GM18517 (cell line): ENCODE data around the gene PCDH18.
"Not testable (repeated sequence)": the region's sequence is repeated elsewhere in the genome, so short reads cannot be mapped to it uniquely, and the experiment has no call there.

Experiments
- ATAC-seq: cut with Tn5 transposase; IDR thresholded peaks from one replicate; pipeline ENCODE4 v1.9.1; 2021; ENCODE audit warnings: mild to moderate bottlenecking, moderate library complexity; ENCODE audit not compliant: unreplicated experiment

The PCDH18 gene, protein sequence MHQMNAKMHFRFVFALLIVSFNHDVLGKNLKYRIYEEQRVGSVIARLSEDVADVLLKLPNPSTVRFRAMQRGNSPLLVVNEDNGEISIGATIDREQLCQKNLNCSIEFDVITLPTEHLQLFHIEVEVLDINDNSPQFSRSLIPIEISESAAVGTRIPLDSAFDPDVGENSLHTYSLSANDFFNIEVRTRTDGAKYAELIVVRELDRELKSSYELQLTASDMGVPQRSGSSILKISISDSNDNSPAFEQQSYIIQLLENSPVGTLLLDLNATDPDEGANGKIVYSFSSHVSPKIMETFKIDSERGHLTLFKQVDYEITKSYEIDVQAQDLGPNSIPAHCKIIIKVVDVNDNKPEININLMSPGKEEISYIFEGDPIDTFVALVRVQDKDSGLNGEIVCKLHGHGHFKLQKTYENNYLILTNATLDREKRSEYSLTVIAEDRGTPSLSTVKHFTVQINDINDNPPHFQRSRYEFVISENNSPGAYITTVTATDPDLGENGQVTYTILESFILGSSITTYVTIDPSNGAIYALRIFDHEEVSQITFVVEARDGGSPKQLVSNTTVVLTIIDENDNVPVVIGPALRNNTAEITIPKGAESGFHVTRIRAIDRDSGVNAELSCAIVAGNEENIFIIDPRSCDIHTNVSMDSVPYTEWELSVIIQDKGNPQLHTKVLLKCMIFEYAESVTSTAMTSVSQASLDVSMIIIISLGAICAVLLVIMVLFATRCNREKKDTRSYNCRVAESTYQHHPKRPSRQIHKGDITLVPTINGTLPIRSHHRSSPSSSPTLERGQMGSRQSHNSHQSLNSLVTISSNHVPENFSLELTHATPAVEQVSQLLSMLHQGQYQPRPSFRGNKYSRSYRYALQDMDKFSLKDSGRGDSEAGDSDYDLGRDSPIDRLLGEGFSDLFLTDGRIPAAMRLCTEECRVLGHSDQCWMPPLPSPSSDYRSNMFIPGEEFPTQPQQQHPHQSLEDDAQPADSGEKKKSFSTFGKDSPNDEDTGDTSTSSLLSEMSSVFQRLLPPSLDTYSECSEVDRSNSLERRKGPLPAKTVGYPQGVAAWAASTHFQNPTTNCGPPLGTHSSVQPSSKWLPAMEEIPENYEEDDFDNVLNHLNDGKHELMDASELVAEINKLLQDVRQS

GRCh38 chr4:137531986-137532868 lies at the start of gene PCDH18:
TSS of gene PCDH18 (minus strand) at chr4:137532494. CDS start at chr4:137532088, 406 bp downstream.
- peak; percentile 71 for ATAC-seq

GRCh38 chr4:137576446-137576845 lies 44.2 kb upstream of the PCDH18 start:
- no peak for ATAC-seq

DNA sequence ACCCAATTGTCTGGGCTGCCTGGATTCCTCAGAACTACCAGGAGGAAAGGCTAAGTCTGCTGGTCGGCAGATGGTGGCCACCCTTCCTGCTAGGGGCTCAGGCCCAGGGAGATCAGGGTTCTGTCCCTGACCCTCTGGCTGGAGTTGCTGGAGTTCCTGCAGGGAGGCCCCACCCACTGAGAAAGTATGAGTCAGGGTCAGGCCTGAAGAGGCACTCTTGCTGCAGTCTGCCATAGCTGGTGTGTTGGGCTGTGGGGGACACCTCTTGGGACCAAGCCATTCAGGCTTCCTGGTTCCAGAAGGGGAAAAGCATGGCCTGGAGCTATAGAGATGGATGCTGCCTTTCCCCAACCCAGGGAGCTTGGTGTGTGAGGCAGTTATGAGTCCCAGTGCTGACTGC lies 40.4 kb upstream of the PCDH18 start:
- ATAC-seq = no peak

DNA sequence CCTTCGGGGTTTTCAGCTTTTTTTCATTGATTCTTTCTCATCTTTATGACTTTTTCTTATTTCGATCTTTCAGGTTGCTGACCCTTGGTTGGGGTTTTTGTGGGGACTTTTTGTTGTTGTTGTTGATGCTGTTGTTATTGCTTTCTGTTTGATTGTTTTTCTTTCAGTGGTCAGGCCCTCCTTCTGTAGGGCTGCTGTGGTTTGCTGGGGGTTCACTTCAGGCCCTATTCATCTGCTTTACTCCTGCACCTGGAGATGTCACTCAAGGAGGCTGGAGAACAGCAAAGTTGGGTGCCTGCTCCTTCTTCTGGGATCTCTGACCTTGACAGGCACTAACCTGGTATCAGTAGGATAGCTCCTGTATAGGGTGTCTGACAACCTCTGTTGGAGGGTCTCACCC lies 39.9 kb upstream of the PCDH18 start:
- no peak for ATAC-seq

- ATAC-seq = no peak
These were observed 27.5 kb upstream of the PCDH18 start for GRCh38 chr4:137559801-137560200.

DNA sequence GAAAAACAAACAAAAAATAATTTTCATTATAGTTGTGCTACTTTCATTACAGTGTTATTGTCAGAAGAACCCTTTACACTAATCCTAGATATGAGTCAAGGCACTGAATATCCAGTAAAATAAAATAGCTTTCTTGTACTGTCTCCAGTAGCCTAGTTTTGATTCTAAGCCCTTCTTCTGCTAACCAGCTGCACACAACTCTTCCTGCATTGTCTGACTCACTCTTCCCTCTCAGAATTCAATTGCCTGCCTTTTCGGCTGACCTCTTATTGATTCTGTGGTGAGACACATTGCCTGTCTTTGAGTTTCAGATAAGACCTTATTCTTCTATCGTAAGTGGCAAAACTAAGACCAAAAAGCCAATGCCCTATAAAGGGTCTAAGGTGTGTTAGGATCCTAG lies 26.7 kb upstream of the PCDH18 start:
- ATAC-seq = no peak

- no peak for ATAC-seq
These were observed 13.2 kb upstream of the PCDH18 start for GRCh38 chr4:137545461-137545861.

DNA sequence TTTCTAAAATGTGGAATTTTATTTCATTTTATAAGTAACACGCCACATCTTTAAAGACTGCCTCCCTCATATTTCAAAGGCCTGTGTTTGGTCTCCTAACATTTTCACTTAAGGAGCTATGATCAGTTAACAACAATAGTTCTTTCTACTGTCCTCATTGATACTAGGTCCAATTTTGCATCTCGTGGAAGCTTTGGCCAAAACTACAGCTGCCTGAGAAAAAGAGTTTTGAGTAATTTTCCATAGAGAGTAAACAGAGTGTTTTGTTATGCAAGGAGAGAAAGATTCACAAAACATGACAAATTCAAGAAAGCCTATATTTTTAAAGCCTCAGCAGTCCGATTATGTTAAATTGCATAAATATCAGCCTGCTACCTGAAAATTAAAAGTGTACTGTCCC lies 11.4 kb upstream of the PCDH18 start:
- ATAC-seq = no peak

DNA sequence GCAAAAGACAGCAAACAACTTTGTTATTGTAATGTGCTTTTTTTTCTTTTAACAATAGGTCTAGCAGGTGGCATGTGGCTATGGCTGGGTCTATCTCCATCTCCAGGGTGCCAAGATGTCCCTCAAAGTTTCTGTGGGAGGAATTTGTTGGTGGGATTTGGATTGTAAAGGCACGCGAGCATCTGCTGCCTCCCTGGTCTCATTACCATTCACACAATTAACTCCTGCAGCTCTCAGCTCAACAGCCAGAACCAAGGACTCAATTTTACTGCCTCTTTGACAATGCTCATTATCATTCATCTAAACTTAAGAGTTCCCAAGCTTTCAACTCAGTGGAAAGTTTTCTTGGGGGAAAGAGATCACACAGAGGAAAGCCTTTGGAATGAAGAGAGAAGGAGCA lies 10.9 kb upstream of the PCDH18 start:
- no peak for ATAC-seq

- no peak for ATAC-seq
These were observed 9.8 kb upstream of the PCDH18 start for GRCh38 chr4:137541876-137542646.

DNA sequence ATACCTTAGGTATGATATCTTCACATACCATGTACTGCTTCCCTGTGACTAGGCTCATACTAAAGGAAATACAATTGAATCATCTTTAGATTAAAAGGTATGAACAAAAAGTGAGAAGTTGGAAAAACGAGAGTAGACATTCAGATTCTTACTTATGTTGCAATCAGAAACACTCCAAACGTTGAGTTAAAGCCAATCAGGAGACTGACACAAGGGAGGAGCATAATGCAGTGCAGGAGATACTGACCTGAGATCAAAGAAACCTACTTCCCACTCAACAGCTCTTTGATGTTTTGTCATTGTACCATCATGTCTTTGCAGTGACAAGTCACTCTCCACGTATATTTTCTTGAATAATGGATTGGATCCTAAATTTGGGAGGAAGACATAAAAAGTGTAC lies 8.9 kb upstream of the PCDH18 start:
- no peak for ATAC-seq

DNA sequence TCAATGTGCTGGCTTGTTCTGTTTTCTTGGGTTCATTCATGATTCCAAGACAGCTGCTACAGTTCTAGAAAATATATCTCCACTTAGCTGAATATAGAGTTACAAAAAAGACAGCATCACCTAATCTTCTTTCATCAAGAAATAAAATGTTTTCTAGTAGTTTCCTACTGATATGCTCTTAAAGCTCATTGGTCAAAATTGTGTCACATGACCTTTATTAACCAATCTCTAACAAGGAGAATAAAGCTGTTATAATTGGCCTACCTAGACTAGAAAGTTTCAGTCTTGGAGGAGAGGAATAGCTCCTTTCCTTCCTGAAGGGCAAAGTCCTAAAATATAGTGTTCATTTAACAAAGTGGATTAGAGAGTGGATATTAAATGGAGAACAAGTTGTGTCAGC lies 8.1 kb upstream of the PCDH18 start:
- ATAC-seq = no peak

DNA sequence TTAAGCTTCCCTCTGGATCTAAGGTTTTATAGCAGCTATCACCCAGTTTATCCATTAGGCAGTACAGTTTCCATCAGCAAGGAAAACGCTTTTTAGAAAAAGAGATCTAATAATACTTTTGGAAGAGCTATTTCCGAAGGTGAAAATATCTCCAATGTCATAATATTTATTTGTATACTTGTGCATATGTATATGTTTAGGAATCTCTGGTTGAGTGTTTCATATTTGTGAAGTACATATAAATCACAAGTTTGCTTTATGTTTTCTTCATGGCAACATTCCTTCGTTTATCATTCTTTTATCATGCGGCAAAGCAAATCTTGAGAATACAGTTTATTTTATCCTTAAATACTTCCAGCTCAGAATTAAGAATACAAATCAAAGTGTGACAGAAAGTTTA lies 6.2 kb upstream of the PCDH18 start:
- ATAC-seq = no peak

DNA sequence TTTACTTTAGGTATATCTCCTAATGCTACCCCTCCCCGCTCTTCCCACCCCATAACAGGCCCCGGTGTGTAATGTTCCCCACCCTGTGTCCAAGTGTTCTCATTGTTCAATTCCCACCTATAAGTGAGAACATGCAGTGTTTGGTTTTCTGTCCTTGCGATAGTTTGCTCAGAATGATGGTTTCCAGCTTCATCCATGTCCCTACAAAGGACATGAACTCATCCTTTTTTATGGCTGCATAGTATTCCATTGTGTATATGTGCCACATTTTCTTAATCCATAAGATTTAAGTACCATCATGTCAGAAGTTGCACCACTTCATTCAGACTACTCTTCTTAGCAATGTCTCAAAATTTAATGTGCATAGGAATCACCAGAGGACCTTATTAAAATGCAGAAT lies 5.5 kb upstream of the PCDH18 start:
- ATAC-seq = not testable (repeated sequence)

DNA sequence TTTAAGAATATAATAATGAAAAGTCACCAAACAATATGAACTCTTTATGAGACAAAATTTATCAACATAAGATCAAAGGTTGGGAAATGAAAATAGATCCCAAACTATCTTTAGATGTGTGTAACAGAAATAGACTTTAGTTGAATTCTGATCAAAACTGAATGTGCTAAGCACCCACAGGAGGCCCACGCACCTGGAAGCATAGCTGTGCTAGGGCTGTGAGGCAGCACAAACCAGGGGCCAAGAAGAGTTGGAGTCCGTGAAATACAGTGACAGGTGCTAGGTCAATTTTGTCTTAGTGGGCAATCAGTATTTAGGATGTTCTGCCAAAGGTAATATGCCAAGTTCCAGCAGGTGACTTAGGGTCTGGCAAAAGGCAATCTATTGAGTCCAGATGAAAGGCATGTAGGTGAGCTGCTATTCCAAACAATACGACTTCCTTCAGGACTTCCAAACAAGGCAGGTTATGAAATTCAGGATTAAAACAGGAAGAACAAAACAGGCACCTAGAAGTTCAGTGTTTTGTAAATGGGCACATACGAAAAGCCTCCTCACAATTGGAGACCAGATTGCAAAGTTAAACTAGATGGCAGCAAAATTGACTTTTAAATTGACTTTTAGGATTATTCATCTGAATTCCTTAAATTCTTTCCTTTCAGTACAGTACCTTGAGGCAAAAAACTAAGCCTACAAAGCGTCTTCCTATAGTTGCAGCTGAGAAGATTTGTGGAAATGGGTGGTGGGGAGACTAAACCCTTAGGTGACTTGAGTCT lies 4.7 kb upstream of the PCDH18 start:
- no peak for ATAC-seq

DNA sequence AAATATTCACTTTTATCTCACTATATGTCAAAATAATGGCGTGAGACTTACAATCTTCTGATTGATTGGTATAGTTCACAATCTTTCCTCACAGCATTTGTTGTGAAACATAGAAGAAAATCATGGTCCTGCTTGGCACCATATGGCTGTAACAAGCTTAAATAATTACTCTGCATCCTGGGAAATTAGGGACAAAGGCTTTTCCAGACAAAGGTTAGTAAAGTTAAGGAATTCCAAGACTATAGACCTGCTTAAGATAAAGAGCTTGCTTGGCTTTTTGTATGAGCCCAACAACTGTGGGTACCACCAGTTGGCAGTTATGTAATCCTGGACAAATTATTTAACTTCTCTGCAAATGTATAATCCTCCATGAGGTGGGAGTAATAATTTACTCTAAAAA lies 3.4 kb upstream of the PCDH18 start:
- ATAC-seq = no peak

GRCh38 chr4:137534516-137534915 lies 2.2 kb upstream of the PCDH18 start:
- no peak for ATAC-seq

DNA sequence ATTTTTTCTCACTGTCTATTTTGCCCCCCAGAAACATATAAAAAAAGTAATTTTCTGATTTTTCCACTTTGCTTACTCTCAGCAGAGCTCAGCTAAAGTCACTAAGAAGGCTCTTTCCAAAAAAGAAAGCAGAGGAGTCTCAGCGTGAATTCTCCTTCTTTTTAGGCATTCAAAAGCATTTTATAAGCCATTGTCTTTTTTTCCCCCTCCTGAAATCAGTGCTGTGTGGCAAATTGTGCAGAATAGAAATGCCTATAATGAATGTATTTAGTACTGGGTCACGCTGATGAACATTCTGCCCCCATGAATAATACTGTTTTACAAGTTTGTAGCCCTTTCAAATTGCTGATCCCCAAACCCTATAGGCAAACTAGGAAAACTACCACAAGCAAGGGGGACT lies 1.6 kb upstream of the PCDH18 start:
- ATAC-seq = no peak

DNA sequence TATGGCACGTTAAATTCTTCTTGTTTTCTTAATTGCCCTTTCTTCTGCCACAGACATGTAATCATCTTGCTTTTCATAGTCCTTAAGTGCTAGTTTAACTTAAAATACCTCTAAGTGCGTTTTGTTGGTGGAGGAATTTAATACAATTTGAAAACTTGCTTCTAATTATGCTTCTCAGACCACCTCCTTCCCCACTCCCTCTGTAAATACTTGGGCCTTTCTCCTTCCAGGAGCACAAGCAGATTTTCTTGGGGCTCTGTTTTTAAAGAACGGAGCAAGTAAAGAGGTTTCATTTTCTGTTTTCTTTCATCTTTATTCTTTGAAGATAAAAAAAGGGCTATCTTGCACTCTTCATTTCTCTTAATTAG lies 559 bp upstream of the PCDH18 start:
- peak; percentile 29 for ATAC-seq
